H9 (cell line): ENCODE data around the gene CDH13. TPM values are rescaled to one million over a fixed set of nuclear protein-coding genes. Genes with fewer than 3 reads are reported as not detected.

Experiments used
- DNase-seq: peaks from one replicate; pipeline ENCODE4 v3.0.0-alpha.2; 2017
- H2AFZ ChIP-seq: one replicate; pipeline ENCODE4 v1.6.1; 2013; ENCODE audit warnings: mild to moderate bottlenecking, low read length, control low read depth, moderate library complexity
- H2AK5ac ChIP-seq: 2 replicates; pipeline ENCODE4 v1.6.1; 2013; ENCODE audit warnings: low read length, control low read depth, mixed read lengths; ENCODE audit not compliant: insufficient read length
- H2BK120ac ChIP-seq: one replicate; pipeline ENCODE4 v1.6.1; 2013; ENCODE audit warnings: low read depth, mild to moderate bottlenecking, low read length, control low read depth, inconsistent platforms; ENCODE audit not compliant: poor library complexity, severe bottlenecking
- H2BK12ac ChIP-seq: 2 replicates; pipeline ENCODE4 v1.6.1; 2013; ENCODE audit warnings: low read length, control low read depth, mixed read lengths, low read depth; ENCODE audit not compliant: insufficient read length
- H2BK15ac ChIP-seq: 2 replicates; pipeline ENCODE4 v1.6.1; 2013; ENCODE audit warnings: low read depth, low read length, control low read depth
- H2BK20ac ChIP-seq: one replicate; pipeline ENCODE4 v1.6.1; 2013; ENCODE audit warnings: low read depth, mild to moderate bottlenecking, low read length, control low read depth, inconsistent platforms; ENCODE audit not compliant: poor library complexity, severe bottlenecking
- H2BK5ac ChIP-seq: 2 replicates; pipeline ENCODE4 v1.6.1; 2013; ENCODE audit warnings: low read length, control low read depth, mixed read lengths; ENCODE audit not compliant: insufficient read length
- H3K14ac ChIP-seq: 2 replicates; pipeline ENCODE4 v1.6.1; 2013; ENCODE audit warnings: low read length, control low read depth; ENCODE audit not compliant: insufficient read depth
- H3K18ac ChIP-seq: 2 replicates; pipeline ENCODE4 v1.6.1; 2013; ENCODE audit warnings: low read depth, mild to moderate bottlenecking, mixed read lengths, low read length, control low read depth; ENCODE audit not compliant: insufficient read length
- H3K23ac ChIP-seq: 2 replicates; pipeline ENCODE4 v1.6.1; 2013; ENCODE audit warnings: low read length, control low read depth, mixed read lengths, low read depth; ENCODE audit not compliant: insufficient read length
- H3K23me2 ChIP-seq: 2 replicates; pipeline ENCODE4 v1.6.1; 2013; ENCODE audit warnings: low read depth, mild to moderate bottlenecking, mixed read lengths, low read length, control low read depth; ENCODE audit not compliant: insufficient read length, poor library complexity, severe bottlenecking
- H3K27ac ChIP-seq: 2 replicates; pipeline ENCODE4 v1.5.1; 2013; ENCODE audit warnings: low read length, control low read depth, mixed read lengths, low read depth; ENCODE audit not compliant: insufficient read length
- H3K27me3 ChIP-seq: 2 replicates; pipeline ENCODE4 v1.6.1; 2013; ENCODE audit warnings: low read length, control low read depth, inconsistent platforms; ENCODE audit not compliant: insufficient read depth
- H3K4ac ChIP-seq: 2 replicates; pipeline ENCODE4 v1.6.1; 2013; ENCODE audit warnings: low read depth, mild to moderate bottlenecking, control low read depth, inconsistent platforms, low read length, moderate library complexity
- H3K4me1 ChIP-seq: 2 replicates; pipeline ENCODE4 v1.6.1; 2013; ENCODE audit warnings: low read length, control low read depth, inconsistent platforms; ENCODE audit not compliant: insufficient read depth
- H3K4me2 ChIP-seq: 2 replicates; pipeline ENCODE4 v1.6.1; 2013; ENCODE audit warnings: low read length, control low read depth, mixed read lengths; ENCODE audit not compliant: insufficient read length, insufficient read depth
- H3K56ac ChIP-seq: 2 replicates; pipeline ENCODE4 v1.6.1; 2013; ENCODE audit warnings: low read depth, mild to moderate bottlenecking, mixed read lengths, low read length, control low read depth; ENCODE audit not compliant: insufficient read length
- H3K79me1 ChIP-seq: 2 replicates; pipeline ENCODE4 v1.6.1; 2013; ENCODE audit warnings: low read depth, mild to moderate bottlenecking, moderate library complexity, low read length, control low read depth, inconsistent platforms; ENCODE audit not compliant: insufficient read depth, poor library complexity, severe bottlenecking
- H3K79me2 ChIP-seq: 2 replicates; pipeline ENCODE4 v1.6.1; 2013; ENCODE audit warnings: low read length, control low read depth, inconsistent platforms; ENCODE audit not compliant: insufficient read depth
- H3K9ac ChIP-seq: 2 replicates; pipeline ENCODE4 v1.6.1; 2013; ENCODE audit warnings: low read length, control low read depth, mixed read lengths; ENCODE audit not compliant: insufficient read length; ENCODE audit errors: extremely low read depth
- H3K9me3 ChIP-seq: one replicate; pipeline ENCODE4 v1.6.1; 2013; ENCODE audit warnings: low read depth, low read length, inconsistent platforms; ENCODE audit not compliant: control insufficient read depth
- H3T11ph ChIP-seq: one replicate; pipeline ENCODE4 v1.6.1; 2013; ENCODE audit warnings: mild to moderate bottlenecking, low read length, control low read depth, inconsistent platforms
- H4K20me1 ChIP-seq: one replicate; pipeline ENCODE4 v1.6.1; 2013; ENCODE audit not compliant: control insufficient read depth, insufficient read length, insufficient read depth
- H4K5ac ChIP-seq: 2 replicates; pipeline ENCODE4 v1.6.1; 2013; ENCODE audit warnings: low read depth, mild to moderate bottlenecking, mixed read lengths, low read length, control low read depth; ENCODE audit not compliant: insufficient read length
- H4K8ac ChIP-seq: replicated peaks from 2 replicates; pipeline ENCODE4 v1.6.1; 2013; ENCODE audit warnings: low read length, control low read depth, mixed read lengths, low read depth; ENCODE audit not compliant: insufficient read length
- H4K91ac ChIP-seq: 2 replicates; pipeline ENCODE4 v1.6.1; 2013; ENCODE audit warnings: low read depth, mild to moderate bottlenecking, moderate library complexity, mixed read lengths, low read length, control low read depth; ENCODE audit not compliant: insufficient read length
- H3K27ac Mint-ChIP-seq, 3 experiments: 2 replicates in 2 of 3; 3 replicates in 1 of 3; pipeline ENCODE4 v1.8.0; 2020 to 2021; ENCODE audit warnings: mixed read lengths in 3 of 3, mild to moderate bottlenecking in 1 of 3, moderate library complexity in 1 of 3
- H3K27me3 Mint-ChIP-seq: 2 replicates; pipeline ENCODE4 v1.8.0; 2021; ENCODE audit warnings: low read depth, mild to moderate bottlenecking, moderate library complexity, mixed read lengths
- H3K36me3 Mint-ChIP-seq, 3 experiments: 2 replicates in 2 of 3; 3 replicates in 1 of 3; pipeline ENCODE4 v1.8.0; 2020 to 2021; ENCODE audit warnings: low read depth in 3 of 3, mixed read lengths in 3 of 3; ENCODE audit not compliant: insufficient read depth in 1 of 3
- H3K4me1 Mint-ChIP-seq, 2 experiments: 2 replicates each; pipeline ENCODE4 v1.8.0; 2020; ENCODE audit warnings: mixed read lengths in 2 of 2
- H3K4me3 Mint-ChIP-seq, 2 experiments: 2 replicates in 1 of 2; 3 replicates in 1 of 2; pipeline ENCODE4 v1.8.0; 2020 to 2021; ENCODE audit warnings: mild to moderate bottlenecking in 2 of 2, mixed read lengths in 2 of 2, moderate library complexity in 1 of 2
- H3K9me3 Mint-ChIP-seq, 2 experiments: 2 replicates in 1 of 2; 3 replicates in 1 of 2; pipeline ENCODE4 v1.8.0; 2020; ENCODE audit warnings: mild to moderate bottlenecking in 2 of 2, mixed read lengths in 2 of 2, moderate library complexity in 1 of 2
- CTCF ChIP-seq: fragments of 200-600 bp; sonication (generic); conservative IDR thresholded peaks from 3 replicates; pipeline ENCODE4 v1.8.0; 2021; ENCODE audit warnings: antibody characterized with exemption, mild to moderate bottlenecking
- WGBS: extraction: QIAGEN DNeasy Blood & Tissue Kit; methylation state at CpG from one replicate; pipeline ENCODE4 v1.1.7; 2013; ENCODE audit warnings: missing lambda C conversion rate, low lambda C conversion rate, mixed read lengths; ENCODE audit not compliant: insufficient read length; ENCODE audit errors: extremely low coverage; 5-methylcytosine and 5-hydroxymethylcytosine counted together
- total RNA-seq: library from RNA; stranded (reverse); gene quantifications from 2 replicates; pipeline ENCODE4 v1.2.1, GENCODE V29; 2021

CDH13 gene
- total RNA-seq, 1 experiment from 2014 or later: 1.5 TPM

GRCh38 chr16:83338138-83338537, 711.4 kb downstream of the CDH13 start:
- Histone ChIP-seq H2BK120ac (no peak overlapping the region), H4K8ac (no peak overlapping the region), H3T11ph (no peak overlapping the region), H3K23ac (no peak overlapping the region), H3K27ac (no peak overlapping the region), H3K4me1 (peaks cover 2% of the 10 kb centered on the region; the same call in 1 of the 2 replicates), H3K9me3 (no peaks in the 10 kb centered on the region), H3K23me2 (no peaks in the 10 kb centered on the region), H3K18ac (no peak overlapping the region), H3K4me2 (no peak overlapping the region), H2BK12ac (no peak overlapping the region), H3K27me3 (no peaks in the 10 kb centered on the region), H2BK20ac (no peak overlapping the region), H3K56ac (no peak overlapping the region), H2AFZ (no peak overlapping the region), H3K9ac (no peak overlapping the region), H3K79me2 (no peaks in the 10 kb centered on the region), H3K14ac (no peak overlapping the region), H4K5ac (no peak overlapping the region), H4K91ac (no peak overlapping the region), H2AK5ac (no peak overlapping the region), H3K4ac (no peak overlapping the region), H2BK15ac (no peak overlapping the region), H4K20me1 (no peaks in the 10 kb centered on the region), H3K79me1 (no peaks in the 10 kb centered on the region), H2BK5ac (no peak overlapping the region)
- TF ChIP-seq CTCF: no peak
- no peak for DNase-seq
- Mint-ChIP-seq H3K27me3 (no peaks in the 10 kb centered on the region), H3K4me3 (no peak overlapping the region), H3K36me3 (no peaks in the 10 kb centered on the region), H3K27ac (no peak overlapping the region; a peak in 1 of 7 replicates), H3K9me3 (no peaks in the 10 kb centered on the region), H3K4me1 (peaks cover 27% of the 10 kb centered on the region in 2 experiments)
- no CpG with 5 or more reads among the region's 3 CpGs for WGBS
